SK-N-SH (cell line): ENCODE results near the gene DLG2. TPM values are rescaled to one million over a fixed set of nuclear protein-coding genes. Genes with fewer than 3 reads are reported as not detected.

ENCODE experiments used
- CTCF ChIA-PET: fragments of 300-600, 350-600 bp; formaldehyde crosslinking; extraction: SDS; loops from one replicate; lab custom pipeline; 2021; lab: Yijun Ruan, JAX
- POLR2A ChIA-PET: fragments of 350-600 bp; sonication (Branson Sonifier 250); formaldehyde crosslinking; extraction: SDS; loops from one replicate; lab custom pipeline; 2020; ENCODE audit warnings: antibody characterized with exemption, inconsistent platforms; lab: Yijun Ruan, JAX
- DNase-seq: peaks from one replicate; pipeline ENCODE4 v3.0.0; 2012
- H2AFZ ChIP-seq: fragments of 200-600 bp; sonication (generic); 2 replicates; pipeline ENCODE4 v1.8.1; 2016; ENCODE audit warnings: antibody characterized with exemption, mild to moderate bottlenecking, low read depth
- H3F3A ChIP-seq: fragments of 200-600 bp; sonication (generic); replicated peaks from 2 replicates; pipeline ENCODE3; 2016; ENCODE audit warnings: antibody characterized with exemption, mild to moderate bottlenecking; ENCODE audit not compliant: insufficient read depth
- H3K27ac ChIP-seq, 2 experiments: fragments of 200-500 bp in 1 of 2; fragments of 200-600 bp in 1 of 2; sonication (Bioruptor generic) in 1 of 2; sonication (generic), shearing (Covaris generic) in 1 of 2; 2 replicates each; pipeline versions ENCODE4 v1.5.1 to v1.6.1; 2014 to 2016; ENCODE audit warnings: low read depth in 2 of 2, inconsistent platforms in 1 of 2, low read length in 1 of 2, mild to moderate bottlenecking in 1 of 2, mixed read lengths in 1 of 2
- H3K27me3 ChIP-seq: fragments of 200-600 bp; sonication (generic), shearing (Covaris generic); 2 replicates; pipeline ENCODE4 v1.6.1; 2016; ENCODE audit warnings: mixed run types; ENCODE audit not compliant: insufficient read depth
- H3K36me3 ChIP-seq, 2 experiments: fragments of 200-500 bp in 1 of 2; fragments of 200-600 bp in 1 of 2; sonication (Bioruptor generic) in 1 of 2; sonication (generic) in 1 of 2; replicated peaks in 1 of 2; 2 replicates each; pipeline versions ENCODE3 to v1.5.1; 2014 to 2016; ENCODE audit warnings: low read length in 1 of 2, mild to moderate bottlenecking in 1 of 2; ENCODE audit not compliant: insufficient read depth in 2 of 2, control insufficient read depth in 1 of 2
- H3K4me1 ChIP-seq, 2 experiments: fragments of 200-500 bp in 1 of 2; fragments of 200-600 bp in 1 of 2; sonication (Bioruptor generic) in 1 of 2; sonication (generic), shearing (Covaris generic) in 1 of 2; 2 replicates each; pipeline versions ENCODE4 v1.5.1 to v1.6.1; 2014 to 2016; ENCODE audit warnings: low read depth in 1 of 2, low read length in 1 of 2, mixed run types in 1 of 2; ENCODE audit not compliant: insufficient read depth in 2 of 2, control insufficient read depth in 1 of 2
- H3K4me2 ChIP-seq: fragments of 200-600 bp; sonication (generic), shearing (Covaris generic); 2 replicates; pipeline ENCODE4 v1.6.1; 2017; ENCODE audit warnings: mixed run types
- H3K4me3 ChIP-seq, 2 experiments: fragments of 200-500 bp in 1 of 2; fragments of 200-600 bp in 1 of 2; sonication (Bioruptor generic) in 1 of 2; sonication (generic), shearing (Covaris generic) in 1 of 2; 2 replicates each; pipeline versions ENCODE4 v1.5.1 to v1.8.1; 2014 to 2016; ENCODE audit warnings: low read depth in 2 of 2, inconsistent platforms in 1 of 2, low read length in 1 of 2, mild to moderate bottlenecking in 1 of 2, mixed read lengths in 1 of 2, moderate library complexity in 1 of 2
- H3K79me2 ChIP-seq: fragments of 200-600 bp; sonication (generic); 2 replicates; pipeline ENCODE4 v1.8.1; 2017; ENCODE audit warnings: mild to moderate bottlenecking; ENCODE audit not compliant: insufficient read depth
- H3K9ac ChIP-seq: fragments of 200-600 bp; sonication (generic); 2 replicates; pipeline ENCODE4 v1.6.1; 2017; ENCODE audit warnings: mixed run types
- H3K9me2 ChIP-seq: fragments of 200-600 bp; sonication (generic); 2 replicates; pipeline ENCODE4 v1.6.1; 2017; ENCODE audit warnings: mixed run types
- H3K9me3 ChIP-seq: fragments of 200-600 bp; sonication (generic); 2 replicates; pipeline ENCODE4 v1.6.1; 2017; ENCODE audit warnings: mixed run types, mild to moderate bottlenecking, moderate library complexity
- H4K20me1 ChIP-seq: fragments of 200-600 bp; sonication (generic); 2 replicates; pipeline ENCODE4 v1.6.1; 2017; ENCODE audit warnings: mild to moderate bottlenecking, mixed run types; ENCODE audit not compliant: insufficient read depth
- CHD2 ChIP-seq: fragments of 150-350 bp; IDR thresholded peaks from 2 replicates; pipeline ENCODE4 v1.6.1; 2018; ENCODE audit warnings: low read length; ENCODE audit not compliant: partially characterized antibody
- ELF1 ChIP-seq: IDR thresholded peaks from 2 replicates; pipeline ENCODE4 v1.4.0; 2012
- EZH2phosphoT487 ChIP-seq: fragments of 200-600 bp; sonication (generic); IDR thresholded peaks from 2 replicates; pipeline ENCODE4 v1.6.1; 2017; ENCODE audit warnings: low read depth, mixed run types, mild to moderate bottlenecking, antibody characterized with exemption, moderate library complexity, borderline replicate concordance
- FOSL2 ChIP-seq: IDR thresholded peaks from 2 replicates; pipeline ENCODE4 v1.4.0; 2012; ENCODE audit warnings: low read depth, mild to moderate bottlenecking, moderate library complexity, borderline replicate concordance
- FOXJ3 ChIP-seq: sonication (generic); formaldehyde crosslinking; IDR thresholded peaks from 2 replicates; pipeline ENCODE4 v1.5.1; 2020; ENCODE audit warnings: mild to moderate bottlenecking, missing genetic modification reagents
- FOXM1 ChIP-seq: IDR thresholded peaks from 2 replicates; pipeline ENCODE4 v1.4.0; 2012; ENCODE audit warnings: low read depth, mild to moderate bottlenecking
- GABPA ChIP-seq: IDR thresholded peaks from 2 replicates; pipeline ENCODE4 v1.4.0; 2012; ENCODE audit warnings: low read depth, mild to moderate bottlenecking
- GATA2 ChIP-seq: sonication (generic); formaldehyde crosslinking; IDR thresholded peaks from 2 replicates; pipeline ENCODE4 v1.5.0; 2020; ENCODE audit warnings: mild to moderate bottlenecking, missing genetic modification reagents
- JUND ChIP-seq: IDR thresholded peaks from 2 replicates; pipeline ENCODE4 v1.4.0; 2012
- MEF2A ChIP-seq: IDR thresholded peaks from 2 replicates; pipeline ENCODE4 v1.4.0; 2012; ENCODE audit warnings: low read depth, borderline replicate concordance
- PBX3 ChIP-seq: IDR thresholded peaks from 2 replicates; pipeline ENCODE4; 2012
- POLR2AphosphoS5 ChIP-seq: IDR thresholded peaks from 2 replicates; pipeline ENCODE4 v1.6.1; 2012; ENCODE audit warnings: low read depth, low read length
- RAD21 ChIP-seq: IDR thresholded peaks from 2 replicates; pipeline ENCODE4 v1.6.1; 2012; ENCODE audit warnings: mild to moderate bottlenecking, low read length
- RCOR1 ChIP-seq: fragments of 150-350 bp; IDR thresholded peaks from 2 replicates; pipeline ENCODE4 v1.6.1; 2017; ENCODE audit warnings: antibody characterized with exemption, low read length
- REST ChIP-seq: IDR thresholded peaks from 2 replicates; pipeline ENCODE4 v1.6.1; 2012; ENCODE audit warnings: mild to moderate bottlenecking, low read depth, low read length, moderate library complexity
- RFX5 ChIP-seq: IDR thresholded peaks from 2 replicates; pipeline ENCODE4 v1.6.1; 2012; ENCODE audit warnings: mild to moderate bottlenecking, improper control_type of control experiment, low read length
- TAF1 ChIP-seq: IDR thresholded peaks from 2 replicates; pipeline ENCODE4 v1.6.1; 2012; ENCODE audit warnings: low read depth, mild to moderate bottlenecking, low read length, moderate library complexity, borderline replicate concordance
- WGBS: methylation state at CpG from one replicate; pipeline ENCODE4 v1.1.6; 2017; ENCODE audit warnings: low lambda C conversion rate; 5-methylcytosine and 5-hydroxymethylcytosine counted together
- polyA plus RNA-seq, 3 experiments: library from polyadenylated mRNA; depleted of rRNA; stranded (reverse); fragments of >200 nt; gene quantifications; 2 replicates each; pipeline ENCODE4 v1.2.3, GENCODE V29; 2012
- TF ChIP-seq, protein P1 (sequence below): fragments of 200-600 bp; sonication (generic); IDR thresholded peaks from 2 replicates; pipeline ENCODE4 v1.6.1; 2017; ENCODE audit warnings: antibody characterized with exemption, mild to moderate bottlenecking, moderate library complexity

The DLG2 gene
- polyA plus RNA-seq, 1 of the 3 experiments (the other 2 are of a cell fraction) = 0.21 TPM

DNA sequence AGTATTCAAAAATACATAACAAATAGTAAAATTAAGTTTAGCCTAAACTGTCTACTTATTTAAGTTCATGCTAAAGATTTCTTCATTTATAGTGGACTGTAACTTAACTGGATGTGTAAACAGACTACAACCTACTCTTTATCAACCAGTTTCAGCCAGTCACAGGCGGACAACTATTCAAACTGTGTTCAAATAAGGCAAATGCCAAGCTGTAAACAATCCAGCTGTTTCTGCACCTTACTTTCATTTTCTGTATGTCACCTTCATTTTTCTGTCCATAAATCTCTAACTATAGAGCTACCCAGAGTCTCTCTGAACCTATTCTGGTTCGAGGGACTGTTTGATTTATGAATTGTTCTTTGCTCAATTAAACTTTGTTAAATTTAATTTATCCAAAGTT, 992.8 kb downstream of the DLG2 start:
- Histone ChIP-seq H3K9me2 (no peaks in the 10 kb centered on the region), H2AFZ (no peak overlapping the region), H3K79me2 (no peaks in the 10 kb centered on the region), H3K4me3 (no peak overlapping the region), H3K9me3 (no peaks in the 10 kb centered on the region), H3K4me2 (no peak overlapping the region), H4K20me1 (no peaks in the 10 kb centered on the region), H3K4me1 (no peaks in the 10 kb centered on the region), H3K27ac (no peak overlapping the region), H3F3A (no peaks in the 10 kb centered on the region), H3K36me3 (no peaks in the 10 kb centered on the region), H3K27me3 (no peaks in the 10 kb centered on the region), H3K9ac (no peak overlapping the region)
- ChIA-PET CTCF (no interaction called here), POLR2A (no interaction called here)
- 5% methylated on average over 2 of the region's 2 CpGs for WGBS
- DNase-seq = no peak
- no peak for TF ChIP-seq TAF1
- no peak for TF ChIP-seq POLR2AphosphoS5
- no peak for TF ChIP-seq RAD21
- TF ChIP-seq FOXJ3 (CRISPR knock-in tag) = no peak
- TF ChIP-seq RCOR1 = no peak
- no peak for TF ChIP-seq EZH2phosphoT487
- no peak for TF ChIP-seq REST
- no peak for TF ChIP-seq FOSL2
- TF ChIP-seq JUND = no peak
- TF ChIP-seq RFX5 = no peak
- TF ChIP-seq PBX3 = no peak

- Histone ChIP-seq H3K27me3 (no peaks in the 10 kb centered on the region), H3K9ac (no peak overlapping the region), H2AFZ (no peak overlapping the region), H3F3A (no peaks in the 10 kb centered on the region), H3K9me2 (no peaks in the 10 kb centered on the region), H3K9me3 (no peaks in the 10 kb centered on the region), H3K79me2 (no peaks in the 10 kb centered on the region), H3K4me3 (no peak overlapping the region), H3K36me3 (no peaks in the 10 kb centered on the region), H3K4me1 (no peaks in the 10 kb centered on the region), H3K4me2 (no peak overlapping the region), H3K27ac (no peak overlapping the region), H4K20me1 (no peaks in the 10 kb centered on the region)
- POLR2A ChIA-PET = no interaction called here
- no peak for DNase-seq
- CTCF ChIA-PET = no interaction called here
- WGBS = 0% methylated on average over 4 of the region's 4 CpGs
- TF ChIP-seq FOXM1 = no peak
- TF ChIP-seq ELF1 = no peak
- no peak for TF ChIP-seq CHD2
- TF ChIP-seq REST = no peak
- no peak for TF ChIP-seq GABPA
- TF ChIP-seq FOSL2 = no peak
- TF ChIP-seq GATA2 (CRISPR knock-in tag) = no peak
- TF ChIP-seq, protein P1, sequence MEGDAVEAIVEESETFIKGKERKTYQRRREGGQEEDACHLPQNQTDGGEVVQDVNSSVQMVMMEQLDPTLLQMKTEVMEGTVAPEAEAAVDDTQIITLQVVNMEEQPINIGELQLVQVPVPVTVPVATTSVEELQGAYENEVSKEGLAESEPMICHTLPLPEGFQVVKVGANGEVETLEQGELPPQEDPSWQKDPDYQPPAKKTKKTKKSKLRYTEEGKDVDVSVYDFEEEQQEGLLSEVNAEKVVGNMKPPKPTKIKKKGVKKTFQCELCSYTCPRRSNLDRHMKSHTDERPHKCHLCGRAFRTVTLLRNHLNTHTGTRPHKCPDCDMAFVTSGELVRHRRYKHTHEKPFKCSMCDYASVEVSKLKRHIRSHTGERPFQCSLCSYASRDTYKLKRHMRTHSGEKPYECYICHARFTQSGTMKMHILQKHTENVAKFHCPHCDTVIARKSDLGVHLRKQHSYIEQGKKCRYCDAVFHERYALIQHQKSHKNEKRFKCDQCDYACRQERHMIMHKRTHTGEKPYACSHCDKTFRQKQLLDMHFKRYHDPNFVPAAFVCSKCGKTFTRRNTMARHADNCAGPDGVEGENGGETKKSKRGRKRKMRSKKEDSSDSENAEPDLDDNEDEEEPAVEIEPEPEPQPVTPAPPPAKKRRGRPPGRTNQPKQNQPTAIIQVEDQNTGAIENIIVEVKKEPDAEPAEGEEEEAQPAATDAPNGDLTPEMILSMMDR = no peak
- no peak for TF ChIP-seq MEF2A
These were observed 998.1 kb downstream of the DLG2 start for GRCh38 chr11:84628871-84629620.
